Epithelial cell of umbilical artery (primary cell): ENCODE data around the gene CNST. TPM values are rescaled to one million over a fixed set of nuclear protein-coding genes. Genes with fewer than 3 reads are reported as not detected.

ENCODE experiments used
- total RNA-seq: library from RNA; depleted of rRNA; stranded (reverse); fragments of >200 nt; gene quantifications from 2 replicates; pipeline ENCODE4 v1.2.3, GENCODE V29; 2014

The CNST gene, protein sequence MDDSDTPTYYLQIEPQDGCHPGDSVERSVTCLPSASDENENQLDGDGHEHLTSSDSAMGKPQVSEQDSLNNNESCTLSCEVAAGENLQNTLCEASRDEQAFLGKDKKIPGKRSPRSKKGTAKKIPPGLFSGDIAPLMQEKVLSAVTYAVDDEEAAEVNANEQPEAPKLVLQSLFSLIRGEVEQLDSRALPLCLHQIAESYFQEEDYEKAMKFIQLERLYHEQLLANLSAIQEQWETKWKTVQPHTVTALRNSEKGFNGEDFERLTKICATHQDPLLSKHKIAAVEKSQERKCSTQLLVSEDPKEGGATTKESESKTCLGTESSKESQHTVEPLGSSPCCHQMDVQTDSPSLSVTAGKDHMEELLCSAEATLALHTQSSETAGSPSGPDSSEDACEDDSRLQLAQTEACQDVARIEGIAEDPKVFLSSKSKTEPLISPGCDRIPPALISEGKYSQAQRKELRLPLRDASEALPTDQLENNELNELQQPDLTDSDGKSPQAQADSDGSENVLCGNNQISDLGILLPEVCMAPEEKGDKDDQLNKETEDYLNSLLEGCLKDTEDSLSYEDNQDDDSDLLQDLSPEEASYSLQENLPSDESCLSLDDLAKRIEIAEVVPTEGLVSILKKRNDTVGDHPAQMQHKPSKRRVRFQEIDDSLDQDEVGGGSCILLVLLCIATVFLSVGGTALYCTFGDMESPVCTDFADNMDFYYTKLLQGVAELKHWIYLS
- total RNA-seq, result 11.7 and 16.4 TPM in 2 replicates

GRCh38 chr1:246566128-246566812 lies at the start of gene CNST, which contains the start of gene TFB2M:
CNST (plus strand) TSS chr1:246566456; CDS start chr1:246591563, 25,107 bp downstream.
TFB2M (minus strand) TSS chr1:246566261; CDS start chr1:246566138, 123 bp downstream.

Other genes starting within 250 kb of the CNST start
- gene SMYD3, start 59.2 kb upstream of the CNST start, total RNA-seq, result 24.8 and 31.5 TPM in 2 replicates
- 20.4 and 24.7 TPM in 2 replicates for gene TFB2M, start 195 bp upstream of the CNST start, total RNA-seq
- 55.9 and 69.1 TPM in 2 replicates for gene SCCPDH, start 158.0 kb downstream of the CNST start, total RNA-seq